ENCODE data around the gene PLN. TPM values are rescaled to one million over a fixed set of nuclear protein-coding genes. Genes with fewer than 3 reads are reported as not detected.
A peak's percentile ranks its signal among the peaks of the same experiment; 100 is the strongest.

The PLN gene
- total and polyA plus RNA-seq, 7 donors = 72.7 to 239 (median 208) TPM

DNA sequence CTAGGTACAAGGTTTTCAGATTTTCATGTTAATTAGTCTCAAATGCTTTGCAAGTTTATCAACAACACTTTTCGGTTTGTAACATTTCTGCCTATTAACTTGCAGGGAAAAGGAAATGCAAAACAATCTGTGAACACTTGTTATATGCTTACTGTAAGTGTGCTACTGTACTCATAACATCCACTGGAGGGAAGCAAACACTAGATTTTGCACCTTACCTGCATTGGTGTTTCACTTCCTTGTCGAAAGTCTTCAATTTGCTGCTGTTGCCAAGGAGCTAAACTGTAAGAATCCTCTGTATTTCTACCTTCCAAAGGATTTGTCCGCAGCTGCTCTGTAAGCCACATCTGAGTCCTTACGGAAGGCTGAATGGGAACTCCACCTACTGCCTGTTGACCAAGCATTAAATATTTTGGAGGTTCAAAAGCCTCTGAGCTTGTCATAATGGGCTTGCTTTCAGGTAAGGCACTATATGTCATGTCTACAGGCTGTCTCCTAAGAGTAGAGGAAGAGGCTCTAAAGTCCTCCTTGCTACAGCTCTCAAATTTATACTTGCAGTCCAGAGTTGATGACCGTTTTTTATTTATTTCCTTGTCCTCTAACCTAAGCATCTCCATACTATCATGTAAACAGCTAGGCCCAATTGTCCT is 17.3 kb downstream of the PLN start:
- DNase-seq = no peak
- H3K4me1 ChIP-seq = peaks cover 31% of the 10 kb centered on the region
- no peaks in the 10 kb centered on the region for H3K27me3 ChIP-seq (ENCODE audit: insufficient read depth in 3 of 3, low read length in 2 of 3)
- peak in 3 of 4 donors; percentile 39 to 52 (median 50) for ATAC-seq
- H3K36me3 ChIP-seq (ENCODE audit: insufficient read depth in 1 of 2, low read depth in 1 of 2) = peaks cover 3 to 15% of the 10 kb centered on the region in 2 donors
- H3K4me3 ChIP-seq = no peak overlapping the region
- intact Hi-C loops (cut with DNase I) = no loop called here
- peak overlapping the region; percentile 0 for H3K27ac ChIP-seq
- TF ChIP-seq, protein P1, sequence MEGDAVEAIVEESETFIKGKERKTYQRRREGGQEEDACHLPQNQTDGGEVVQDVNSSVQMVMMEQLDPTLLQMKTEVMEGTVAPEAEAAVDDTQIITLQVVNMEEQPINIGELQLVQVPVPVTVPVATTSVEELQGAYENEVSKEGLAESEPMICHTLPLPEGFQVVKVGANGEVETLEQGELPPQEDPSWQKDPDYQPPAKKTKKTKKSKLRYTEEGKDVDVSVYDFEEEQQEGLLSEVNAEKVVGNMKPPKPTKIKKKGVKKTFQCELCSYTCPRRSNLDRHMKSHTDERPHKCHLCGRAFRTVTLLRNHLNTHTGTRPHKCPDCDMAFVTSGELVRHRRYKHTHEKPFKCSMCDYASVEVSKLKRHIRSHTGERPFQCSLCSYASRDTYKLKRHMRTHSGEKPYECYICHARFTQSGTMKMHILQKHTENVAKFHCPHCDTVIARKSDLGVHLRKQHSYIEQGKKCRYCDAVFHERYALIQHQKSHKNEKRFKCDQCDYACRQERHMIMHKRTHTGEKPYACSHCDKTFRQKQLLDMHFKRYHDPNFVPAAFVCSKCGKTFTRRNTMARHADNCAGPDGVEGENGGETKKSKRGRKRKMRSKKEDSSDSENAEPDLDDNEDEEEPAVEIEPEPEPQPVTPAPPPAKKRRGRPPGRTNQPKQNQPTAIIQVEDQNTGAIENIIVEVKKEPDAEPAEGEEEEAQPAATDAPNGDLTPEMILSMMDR (IDR thresholded peaks at IDR 0.05) = peak; percentile 42
- WGBS, 3 donors = 67 to 73% (median 68%) methylated on average over 5 of the region's 5 CpGs
- no peaks in the 10 kb centered on the region for H3K9me3 ChIP-seq

DNA sequence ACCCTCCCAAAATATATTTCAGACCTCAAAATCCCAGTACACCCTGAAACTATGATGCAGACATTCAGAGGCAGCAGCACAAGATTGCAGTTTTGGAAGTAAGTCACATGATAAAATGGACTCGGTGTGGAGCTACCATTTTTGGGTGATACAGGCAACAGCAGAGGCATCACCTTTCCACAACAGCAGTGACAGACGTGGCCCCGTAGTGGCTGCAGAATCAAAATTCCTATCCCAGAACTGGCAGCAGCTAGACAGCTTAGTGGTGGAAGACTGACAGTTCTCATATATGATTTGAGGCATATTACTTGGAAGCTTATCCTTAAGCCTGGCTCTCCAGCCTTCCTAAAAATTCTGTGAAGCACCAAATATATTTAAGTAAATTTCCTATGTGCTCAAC is 19.9 kb downstream of the PLN start:
- H3K4me1 ChIP-seq = peaks cover 30% of the 10 kb centered on the region
- H3K27me3 ChIP-seq (ENCODE audit: insufficient read depth in 3 of 3, low read length in 2 of 3) = no peaks in the 10 kb centered on the region
- intact Hi-C loops (cut with DNase I) = no loop called here
- H3K4me3 ChIP-seq = no peak overlapping the region
- ATAC-seq (peak; percentile 58 to 75 (median 72)), DNase-seq (no peak)
- peak overlapping the region; percentile 65 for H3K27ac ChIP-seq
- TF ChIP-seq, protein P1 (IDR thresholded peaks at IDR 0.05) = no peak
- peaks cover 3 to 11% of the 10 kb centered on the region in 2 donors for H3K36me3 ChIP-seq (ENCODE audit: insufficient read depth in 1 of 2, low read depth in 1 of 2)
- no peaks in the 10 kb centered on the region for H3K9me3 ChIP-seq
- WGBS, 3 donors = 19 to 49% (median 32%) methylated on average over 3 of the region's 3 CpGs

DNA sequence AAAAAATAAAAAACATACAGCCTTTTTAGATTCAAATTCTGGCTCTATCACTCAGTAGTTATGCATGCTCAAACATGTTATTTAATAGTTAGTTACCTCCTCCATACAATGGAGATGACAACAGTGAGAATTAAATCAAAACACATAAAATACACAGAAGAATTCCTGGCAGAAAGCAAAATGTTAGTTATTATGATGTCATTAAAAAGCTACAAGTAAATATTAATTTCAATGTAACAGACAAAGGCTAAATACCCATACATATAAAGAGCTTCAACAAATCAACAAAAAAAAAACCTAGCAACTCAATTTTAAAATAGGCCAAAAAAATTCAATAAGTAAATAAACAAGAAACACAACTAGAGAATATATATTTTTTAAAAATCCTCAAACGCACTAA is 21.4 kb downstream of the PLN start:
- peaks cover 13% of the 10 kb centered on the region for H3K9me3 ChIP-seq
- WGBS, 3 donors = 93 to 98% (median 96%) methylated on average over 1 of the region's 1 CpG
- H3K4me1 ChIP-seq = peaks cover 30% of the 10 kb centered on the region
- H3K36me3 ChIP-seq (ENCODE audit: insufficient read depth in 1 of 2, low read depth in 1 of 2) = peaks cover 3 to 18% of the 10 kb centered on the region in 2 donors
- no peaks in the 10 kb centered on the region for H3K27me3 ChIP-seq (ENCODE audit: insufficient read depth in 3 of 3, low read length in 2 of 3)
- H3K27ac ChIP-seq = no peak overlapping the region
- no peak for DNase-seq
- TF ChIP-seq, protein P1 (IDR thresholded peaks at IDR 0.05) = no peak
- H3K4me3 ChIP-seq = no peak overlapping the region
- ATAC-seq = no peak
- intact Hi-C loops (cut with DNase I) = no loop called here

DNA sequence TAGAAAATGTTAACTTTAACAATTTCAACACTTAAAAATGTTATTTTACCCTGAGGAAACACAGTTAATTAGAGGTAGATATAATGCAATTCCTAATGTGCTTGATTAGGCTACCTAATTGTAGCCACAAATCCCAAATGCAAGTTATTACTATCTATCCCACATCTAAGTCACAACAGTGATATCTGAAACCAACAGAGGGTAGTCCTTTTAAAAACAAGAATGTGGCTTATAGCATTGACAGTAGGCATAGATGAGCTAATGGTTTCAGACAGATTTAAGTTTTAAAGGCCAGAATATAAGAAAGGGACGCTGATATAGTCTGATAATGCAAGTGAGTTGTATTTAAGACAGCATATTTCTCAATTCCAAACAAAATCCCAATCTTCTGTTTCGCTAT is 23.0 kb downstream of the PLN start:
- ATAC-seq = no peak
- H3K4me1 ChIP-seq = peaks cover 30% of the 10 kb centered on the region
- whole genome bisulfite sequencing, 3 donors = 91 to 96% (median 92%) methylated on average over 2 of the region's 2 CpGs
- no peak overlapping the region for H3K4me3 ChIP-seq
- peaks cover 24% of the 10 kb centered on the region for H3K9me3 ChIP-seq
- no peaks in the 10 kb centered on the region for H3K27me3 ChIP-seq (ENCODE audit: insufficient read depth in 3 of 3, low read length in 2 of 3)
- TF ChIP-seq, protein P1 (IDR thresholded peaks at IDR 0.05) = no peak
- DNase-seq = no peak
- peaks cover 4 to 9% of the 10 kb centered on the region in 2 donors for H3K36me3 ChIP-seq (ENCODE audit: insufficient read depth in 1 of 2, low read depth in 1 of 2)
- peak overlapping the region; percentile 43 for H3K27ac ChIP-seq
- intact Hi-C loops (cut with DNase I) = no loop called here
